Activated T-cell treated with anti-CD3 and anti-CD28 coated beads, Interleukin-2, amount 50 U/mL, for 72 hours (primary cell): Measurements from ENCODE around the gene POLRMT. TPM values are rescaled to one million over a fixed set of nuclear protein-coding genes. Genes with fewer than 3 reads are reported as not detected.
"Not testable (repeated sequence)": the region's sequence is repeated elsewhere in the genome, so short reads cannot be mapped to it uniquely, and the experiment has no call there.

Experiments used
- ATAC-seq, 2 donors: fragments of 150-1000 bp; cut with Tn5 transposase; replicated peaks in 1 of 2; 2 replicates each; pipeline ENCODE4 v1.10.0; 2021; ENCODE audit warnings: moderate library complexity in 2 of 2, mild to moderate bottlenecking in 1 of 2
- DNase-seq, 2 donors: peaks; one replicate each; pipeline ENCODE4 v3.0.0; 2021 to 2022; ENCODE audit warnings: mixed read lengths in 1 of 2
- H3K27ac Mint-ChIP-seq: one replicate; pipeline ENCODE4 v1.8.0; 2022; ENCODE audit warnings: mild to moderate bottlenecking, moderate library complexity, mixed read lengths
- H3K27me3 Mint-ChIP-seq: one replicate; pipeline ENCODE4 v1.8.0; 2022; ENCODE audit warnings: low read depth, mixed read lengths
- H3K36me3 Mint-ChIP-seq, 2 donors: one replicate each; pipeline ENCODE4 v1.8.0; 2022; ENCODE audit warnings: mixed read lengths in 2 of 2, mild to moderate bottlenecking in 1 of 2; ENCODE audit not compliant: insufficient read depth in 2 of 2
- H3K4me1 Mint-ChIP-seq: one replicate; pipeline ENCODE4 v1.8.0; 2022; ENCODE audit warnings: low read depth, mixed read lengths
- H3K4me3 Mint-ChIP-seq, 2 donors: one replicate each; pipeline ENCODE4 v1.8.0; 2022; ENCODE audit warnings: mild to moderate bottlenecking in 2 of 2, mixed read lengths in 2 of 2, moderate library complexity in 2 of 2
- H3K9me3 Mint-ChIP-seq, 2 donors: one replicate each; pipeline ENCODE4 v1.8.0; 2022; ENCODE audit warnings: mixed read lengths in 2 of 2
- total RNA-seq, 2 donors: library from RNA; stranded (reverse); gene quantifications; one replicate each; pipeline ENCODE4 v1.2.3, GENCODE V29; 2022

Gene POLRMT
- total RNA-seq, 2 donors from 2014 or later = 62.7 to 79.0 TPM

GRCh38 chr19:590750-591098 lies 42.6 kb downstream of the POLRMT start:
- H3K9me3 Mint-ChIP-seq = no peaks in the 10 kb centered on the region
- H3K27me3 Mint-ChIP-seq = peaks cover 12% of the 10 kb centered on the region
- DNase-seq = no peak
- H3K27ac Mint-ChIP-seq = no peak overlapping the region
- H3K36me3 Mint-ChIP-seq = no peaks in the 10 kb centered on the region
- ATAC-seq = no peak
- peaks cover 13% of the 10 kb centered on the region for H3K4me1 Mint-ChIP-seq
- no peak overlapping the region for H3K4me3 Mint-ChIP-seq

DNA sequence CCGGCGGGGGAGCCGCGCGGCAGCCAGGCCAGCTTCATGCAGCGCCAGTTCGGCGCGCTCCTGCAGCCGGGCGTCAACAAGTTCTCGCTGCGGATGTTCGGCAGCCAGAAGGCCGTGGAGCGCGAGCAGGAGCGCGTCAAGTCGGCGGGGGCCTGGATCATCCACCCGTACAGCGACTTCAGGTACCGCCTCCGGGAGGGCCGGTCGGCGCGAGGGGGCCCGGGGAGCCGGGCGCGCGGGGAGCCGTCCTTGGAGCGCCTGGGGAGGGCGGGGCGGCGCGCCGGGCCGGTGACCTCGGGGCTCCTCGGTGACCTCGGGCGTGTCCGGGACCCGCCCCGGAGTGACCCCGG lies 43.0 kb downstream of the POLRMT start:
- Mint-ChIP-seq H3K9me3 (no peaks in the 10 kb centered on the region), H3K27me3 (peaks cover 12% of the 10 kb centered on the region), H3K4me3 (peak overlapping the region in 1 of 2 donors; percentile 42), H3K36me3 (no peaks in the 10 kb centered on the region), H3K4me1 (peaks cover 13% of the 10 kb centered on the region), H3K27ac (no peak overlapping the region)
- DNase-seq (peak; percentile 35 to 42), ATAC-seq (peak; percentile 28 to 42)

DNA sequence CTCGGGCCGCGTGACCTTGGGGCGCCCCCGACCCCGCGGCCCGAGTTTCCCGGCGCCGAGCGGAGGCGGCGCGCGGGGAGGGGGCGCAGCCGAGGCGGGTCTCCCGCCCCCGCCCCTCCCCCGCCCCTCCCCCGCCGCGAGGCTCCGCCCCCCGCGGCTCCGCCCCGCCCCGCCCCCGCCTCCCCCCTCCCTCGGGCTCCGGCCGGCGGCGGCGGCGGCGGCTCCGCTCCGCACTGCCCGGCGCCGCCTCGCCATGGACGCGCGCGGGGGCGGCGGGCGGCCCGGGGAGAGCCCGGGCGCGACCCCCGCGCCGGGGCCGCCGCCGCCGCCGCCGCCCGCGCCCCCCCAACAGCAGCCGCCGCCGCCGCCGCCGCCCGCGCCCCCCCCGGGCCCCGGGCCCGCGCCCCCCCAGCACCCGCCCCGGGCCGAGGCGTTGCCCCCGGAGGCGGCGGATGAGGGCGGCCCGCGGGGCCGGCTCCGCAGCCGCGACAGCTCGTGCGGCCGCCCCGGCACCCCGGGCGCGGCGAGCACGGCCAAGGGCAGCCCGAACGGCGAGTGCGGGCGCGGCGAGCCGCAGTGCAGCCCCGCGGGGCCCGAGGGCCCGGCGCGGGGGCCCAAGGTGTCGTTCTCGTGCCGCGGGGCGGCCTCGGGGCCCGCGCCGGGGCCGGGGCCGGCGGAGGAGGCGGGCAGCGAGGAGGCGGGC lies 43.5 kb downstream of the POLRMT start, which contains the start of gene HCN2:
TSS of gene HCN2 (plus strand) at position 189 of the 703 bp plus-strand sequence. CDS start at position 254, 65 bp downstream.
- DNase-seq (no peak), ATAC-seq (peak; percentile 16 to 18)
- H3K27me3 Mint-ChIP-seq = peaks cover 12% of the 10 kb centered on the region

GRCh38 chr19:588741-589692 lies 44.3 kb downstream of the POLRMT start:
- ATAC-seq = peak in 1 of 2 donors; percentile 12
- no peak overlapping the region for H3K27ac Mint-ChIP-seq
- H3K4me1 Mint-ChIP-seq = peaks cover 13% of the 10 kb centered on the region
- DNase-seq = no peak
- no peaks in the 10 kb centered on the region for H3K36me3 Mint-ChIP-seq
- H3K9me3 Mint-ChIP-seq = no peaks in the 10 kb centered on the region
- peak overlapping the region; percentile 65 to 73 for H3K4me3 Mint-ChIP-seq
- peaks cover 12% of the 10 kb centered on the region for H3K27me3 Mint-ChIP-seq

More for the DNA sequence above, 43.5 kb downstream of the POLRMT start, which contains the start of gene HCN2:
- Mint-ChIP-seq H3K27ac (no peak within 1 kb of the TSS), H3K9me3 (no peaks in the 10 kb centered on the region), H3K4me1 (peaks cover 13% of the 10 kb centered on the region), H3K4me3 (peak within 1 kb of the TSS; percentile 65 to 73), H3K36me3 (no peaks in the 10 kb centered on the region)

DNA sequence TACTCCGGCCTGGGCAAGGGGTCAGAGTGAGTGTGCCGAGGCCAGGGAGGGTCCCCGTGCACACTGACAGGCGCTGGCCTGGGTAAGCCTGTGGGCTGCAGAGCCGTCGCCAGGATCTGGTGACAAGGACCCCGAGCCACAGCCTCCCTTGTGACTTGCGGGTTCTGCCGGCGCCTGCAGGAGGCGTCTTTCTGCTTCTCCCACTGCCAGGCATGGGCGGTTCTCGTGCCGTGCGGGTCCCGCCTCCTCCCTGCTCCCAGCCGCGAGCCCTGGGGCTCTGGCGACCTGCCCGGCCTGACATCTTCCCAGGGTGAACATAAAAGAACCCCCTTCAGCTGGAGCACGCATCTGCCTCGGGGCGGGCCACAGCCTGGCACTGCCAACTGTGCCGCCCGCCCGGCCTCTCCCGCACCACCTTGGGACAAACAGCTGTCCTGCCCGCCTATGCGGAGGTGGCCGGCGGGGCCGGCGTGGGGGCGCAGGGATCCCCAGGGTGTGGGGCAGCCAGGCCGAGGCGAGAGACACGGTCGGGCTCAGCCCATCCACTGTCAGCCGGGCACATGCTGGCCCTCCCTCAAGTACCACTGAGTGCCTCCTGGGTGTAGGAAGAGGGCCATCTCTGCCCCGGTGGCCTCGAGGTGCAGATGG lies 45.1 kb downstream of the POLRMT start:
- H3K27ac Mint-ChIP-seq = no peak overlapping the region
- peak; percentile 66 to 69 for ATAC-seq

DNA sequence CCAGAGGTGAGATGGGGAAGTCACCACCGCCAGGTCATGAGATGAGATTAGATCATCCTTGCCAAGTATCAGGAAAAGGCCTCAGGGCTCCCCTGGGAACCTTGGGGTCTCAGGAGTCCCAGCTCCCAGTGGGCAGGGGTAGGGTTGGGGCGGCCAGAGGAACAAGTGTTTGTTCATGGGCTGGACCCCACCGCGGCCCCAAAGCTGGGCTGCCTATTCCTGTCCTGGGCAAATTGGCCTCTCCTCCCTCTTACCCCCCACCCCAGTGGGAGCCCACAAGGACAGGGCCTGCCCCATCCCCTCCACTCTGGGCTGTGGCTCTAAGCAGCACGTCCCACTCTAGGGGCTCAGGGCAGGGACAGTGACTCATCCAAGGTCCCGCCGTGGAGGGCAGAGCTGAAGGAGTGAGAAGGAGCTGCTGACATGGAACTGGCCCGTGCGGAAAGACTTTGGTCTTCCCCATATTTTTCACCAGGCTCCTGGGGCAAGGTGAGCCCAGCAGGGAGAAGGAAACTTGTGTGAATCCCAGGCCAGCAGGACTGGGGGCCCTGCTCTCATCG lies 47.7 kb downstream of the POLRMT start:
- no peaks in the 10 kb centered on the region for H3K9me3 Mint-ChIP-seq
- H3K27me3 Mint-ChIP-seq = peaks cover 7% of the 10 kb centered on the region
- no peak for ATAC-seq
- no peak overlapping the region for H3K27ac Mint-ChIP-seq
- peaks cover 13% of the 10 kb centered on the region for H3K4me1 Mint-ChIP-seq
- H3K36me3 Mint-ChIP-seq = no peaks in the 10 kb centered on the region
- no peak for DNase-seq
- H3K4me3 Mint-ChIP-seq = no peak overlapping the region

More for the DNA sequence above, 45.1 kb downstream of the POLRMT start:
- peak; percentile 77 for DNase-seq
- H3K27me3 Mint-ChIP-seq = peaks cover 12% of the 10 kb centered on the region
- no peaks in the 10 kb centered on the region for H3K36me3 Mint-ChIP-seq
- H3K9me3 Mint-ChIP-seq = no peaks in the 10 kb centered on the region
- H3K4me1 Mint-ChIP-seq = peaks cover 13% of the 10 kb centered on the region
- peak overlapping the region; percentile 37 to 73 for H3K4me3 Mint-ChIP-seq

DNA sequence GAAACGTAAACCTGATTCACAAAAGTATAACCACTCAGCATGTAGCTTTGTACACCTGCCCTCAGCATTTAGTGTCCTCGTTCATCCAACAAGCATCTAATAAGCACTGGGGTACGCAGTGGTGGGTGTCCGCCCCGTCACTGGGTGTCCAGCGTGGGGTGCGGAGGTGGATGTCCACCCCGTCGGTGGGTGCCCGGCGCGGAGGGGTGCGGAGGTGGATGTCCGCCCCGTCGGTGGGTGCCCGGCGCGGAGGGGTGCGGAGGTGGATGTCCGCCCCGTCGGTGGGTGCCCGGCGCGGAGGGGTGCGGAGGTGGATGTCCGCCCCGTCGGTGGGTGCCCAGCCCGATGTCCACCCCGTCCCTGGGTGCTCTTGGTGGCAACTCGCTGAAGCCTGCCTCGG lies 48.2 kb downstream of the POLRMT start:
- not testable (repeated sequence) for ATAC-seq, H3K36me3 Mint-ChIP-seq

DNA sequence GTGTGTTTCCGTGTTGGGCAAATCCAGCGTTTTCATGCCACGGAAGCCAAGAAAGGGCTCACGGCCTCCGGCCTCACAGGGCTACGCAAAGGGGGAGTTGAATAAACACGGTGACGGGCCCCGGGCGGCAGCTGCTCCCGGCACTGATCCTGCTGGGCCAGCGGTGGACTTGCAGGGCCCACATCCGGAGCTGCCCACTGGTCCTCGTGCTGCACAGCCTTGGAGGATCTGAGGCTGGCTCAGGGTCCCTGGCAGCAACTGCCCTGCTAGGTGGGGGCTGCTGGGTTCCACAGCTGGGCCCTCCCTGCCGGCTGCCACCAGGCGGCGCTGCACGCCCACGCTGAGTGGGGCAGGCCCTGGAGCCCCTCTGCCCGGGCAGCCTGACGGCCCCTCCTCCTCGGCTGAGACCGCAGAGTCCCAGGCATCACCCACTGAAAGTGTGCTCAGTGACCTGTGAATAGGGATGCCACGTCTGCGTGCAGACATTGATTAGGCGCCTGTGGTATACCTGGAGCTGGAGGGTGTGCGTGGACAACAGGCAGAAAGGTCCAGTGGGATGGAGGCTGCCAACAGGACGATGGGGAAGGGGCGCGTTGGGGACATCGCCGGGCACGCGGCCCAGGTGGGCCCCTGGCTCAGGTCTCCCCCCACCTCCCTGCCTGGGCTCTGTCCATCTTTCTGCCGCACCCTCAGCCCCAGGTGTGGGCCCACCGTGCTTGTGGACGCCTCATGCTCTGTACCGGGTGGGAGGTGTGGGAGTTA lies 48.9 kb downstream of the POLRMT start:
- peaks cover 7% of the 10 kb centered on the region for H3K27me3 Mint-ChIP-seq
- H3K4me1 Mint-ChIP-seq = peaks cover 13% of the 10 kb centered on the region
- no peaks in the 10 kb centered on the region for H3K9me3 Mint-ChIP-seq
- H3K36me3 Mint-ChIP-seq = no peaks in the 10 kb centered on the region
- ATAC-seq (peak; percentile 62 to 63), DNase-seq (peak; percentile 72 to 75)
- H3K4me3 Mint-ChIP-seq = no peak overlapping the region
- H3K27ac Mint-ChIP-seq = no peak overlapping the region

More for the DNA sequence above, 48.2 kb downstream of the POLRMT start:
- H3K27ac Mint-ChIP-seq, DNase-seq, H3K4me3 Mint-ChIP-seq, H3K9me3 Mint-ChIP-seq, H3K27me3 Mint-ChIP-seq: not testable (repeated sequence)
- peaks cover 13% of the 10 kb centered on the region for H3K4me1 Mint-ChIP-seq

DNA sequence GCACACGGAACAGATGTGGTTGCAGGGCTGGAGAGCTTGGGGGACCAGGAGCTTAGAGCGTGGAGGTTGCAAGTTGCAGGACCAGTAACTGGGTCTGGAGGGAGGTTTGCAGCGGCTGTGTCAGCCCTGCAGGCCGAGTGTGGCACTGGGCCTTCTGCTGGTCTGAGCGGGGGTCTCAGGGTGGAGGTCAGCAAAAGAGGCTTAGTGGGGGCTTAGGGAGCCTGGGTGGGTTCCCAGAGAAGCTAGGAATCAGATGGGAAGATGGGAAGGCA lies 49.4 kb downstream of the POLRMT start:
- Mint-ChIP-seq H3K36me3 (no peaks in the 10 kb centered on the region), H3K9me3 (no peaks in the 10 kb centered on the region), H3K27ac (no peak overlapping the region), H3K4me1 (peaks cover 9% of the 10 kb centered on the region), H3K27me3 (peaks cover 3% of the 10 kb centered on the region), H3K4me3 (no peak overlapping the region)
- ATAC-seq (no peak), DNase-seq (no peak)

DNA sequence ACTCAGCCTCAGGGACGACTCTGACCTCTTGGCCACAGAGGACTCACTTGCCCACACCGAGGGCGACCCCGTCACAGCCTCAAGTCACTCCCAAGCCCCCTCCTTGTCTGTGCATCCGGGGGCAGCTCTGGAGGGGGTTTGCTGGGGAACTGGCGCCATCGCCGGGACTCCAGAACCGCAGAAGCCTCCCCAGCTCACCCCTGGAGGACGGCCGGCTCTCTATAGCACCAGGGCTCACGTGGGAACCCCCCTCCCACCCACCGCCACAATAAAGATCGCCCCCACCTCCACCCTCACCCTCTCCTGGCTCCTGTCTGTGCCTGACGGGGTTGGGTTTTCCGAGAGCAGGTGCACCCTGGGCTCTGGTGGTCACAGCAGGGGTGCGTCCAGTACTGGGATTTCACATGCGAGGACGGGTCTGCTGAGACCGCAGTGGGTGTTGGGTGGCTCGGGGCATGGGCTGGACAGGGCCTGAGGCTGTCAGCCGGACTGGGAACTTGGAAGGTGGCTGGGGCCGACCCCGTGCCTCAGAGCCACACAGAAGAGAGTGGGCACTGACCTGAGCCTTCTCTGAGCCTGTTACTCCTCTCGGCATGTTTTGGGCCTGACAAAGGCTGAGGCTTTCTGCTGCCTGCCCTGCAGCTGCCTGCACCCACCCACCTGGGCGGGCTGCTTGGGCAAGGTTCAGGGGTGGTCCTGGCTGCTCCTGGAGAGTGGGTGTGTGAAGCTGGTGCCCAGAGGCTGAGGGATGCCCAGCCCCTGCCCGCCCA lies 50.0 kb downstream of the POLRMT start:
- Mint-ChIP-seq H3K4me3 (no peak overlapping the region), H3K27me3 (no peaks in the 10 kb centered on the region), H3K4me1 (peaks cover 5% of the 10 kb centered on the region), H3K27ac (no peak overlapping the region), H3K9me3 (no peaks in the 10 kb centered on the region), H3K36me3 (no peaks in the 10 kb centered on the region)
- DNase-seq (no peak), ATAC-seq (no peak)

- Mint-ChIP-seq H3K4me3 (no peak overlapping the region), H3K27me3 (no peaks in the 10 kb centered on the region), H3K9me3 (no peaks in the 10 kb centered on the region), H3K27ac (no peak overlapping the region), H3K36me3 (no peaks in the 10 kb centered on the region), H3K4me1 (no peaks in the 10 kb centered on the region)
- no peak for ATAC-seq
- no peak for DNase-seq
Observed at GRCh38 chr19:582497-583197, 50.7 kb downstream of the POLRMT start.
